CD8-positive, alpha-beta memory T cell (primary cell): ENCODE measurements around the gene ARHGEF11. TPM values are rescaled to one million over a fixed set of nuclear protein-coding genes. Genes with fewer than 3 reads are reported as not detected.

Source experiments
- CTCF ChIA-PET: fragments of 350-600 bp; sonication (Branson Sonifier 250); formaldehyde crosslinking; loops from one replicate; lab custom pipeline; 2021; ENCODE audit warnings: antibody characterized with exemption; lab: Charles Lee
- POLR2A ChIA-PET: fragments of 350-600 bp; sonication (Branson Sonifier 250); formaldehyde crosslinking; loops from one replicate; lab custom pipeline; 2021; ENCODE audit warnings: antibody characterized with exemption; lab: Charles Lee
- DNase-seq, 5 donors: peaks; one replicate each; pipeline versions ENCODE4 v3.0.0 to v3.0.0-alpha.2; 2020 to 2022; ENCODE audit warnings: mixed read lengths in 1 of 5
- H3K27ac ChIP-seq: one replicate; pipeline ENCODE4 v1.7.0; 2013; ENCODE audit warnings: low read depth, mild to moderate bottlenecking, low read length, moderate library complexity
- H3K27me3 ChIP-seq: 2 replicates; pipeline ENCODE4 v1.7.0; 2013; ENCODE audit warnings: low read length, mild to moderate bottlenecking; ENCODE audit not compliant: insufficient read depth, poor library complexity, severe bottlenecking
- H3K36me3 ChIP-seq: 2 replicates; pipeline ENCODE4 v1.7.0; 2013; ENCODE audit warnings: mild to moderate bottlenecking, low read length, moderate library complexity; ENCODE audit not compliant: insufficient read depth
- H3K4me1 ChIP-seq: 2 replicates; pipeline ENCODE4 v1.7.0; 2013; ENCODE audit warnings: mild to moderate bottlenecking, low read length, moderate library complexity; ENCODE audit not compliant: insufficient read depth
- H3K4me3 ChIP-seq: 2 replicates; pipeline ENCODE4 v1.7.0; 2013; ENCODE audit warnings: mild to moderate bottlenecking, low read length
- H3K9me3 ChIP-seq: 2 replicates; pipeline ENCODE4 v1.7.0; 2013; ENCODE audit warnings: mild to moderate bottlenecking, low read length
- H3K27ac Mint-ChIP-seq, 8 donors: one replicate each; pipeline ENCODE4 v1.8.0; 2020 to 2021; ENCODE audit warnings: mixed read lengths in 8 of 8, mild to moderate bottlenecking in 6 of 8, inconsistent platforms in 3 of 8, moderate library complexity in 3 of 8
- H3K27me3 Mint-ChIP-seq, 2 donors: one replicate each; pipeline ENCODE4 v1.8.0; 2020 to 2021; ENCODE audit warnings: mixed read lengths in 2 of 2, mild to moderate bottlenecking in 1 of 2, moderate library complexity in 1 of 2
- H3K36me3 Mint-ChIP-seq, 3 donors: one replicate each; pipeline ENCODE4 v1.8.0; 2020 to 2021; ENCODE audit warnings: mixed read lengths in 3 of 3, inconsistent platforms in 1 of 3, mild to moderate bottlenecking in 1 of 3
- H3K4me1 Mint-ChIP-seq, 3 donors: one replicate each; pipeline ENCODE4 v1.8.0; 2020 to 2021; ENCODE audit warnings: mixed read lengths in 3 of 3, inconsistent platforms in 1 of 3, mild to moderate bottlenecking in 1 of 3
- H3K4me3 Mint-ChIP-seq, 7 donors: one replicate each; pipeline ENCODE4 v1.8.0; 2020 to 2021; ENCODE audit warnings: mixed read lengths in 7 of 7, mild to moderate bottlenecking in 6 of 7, moderate library complexity in 4 of 7, inconsistent platforms in 2 of 7
- H3K9me3 Mint-ChIP-seq, 5 donors: one replicate each; pipeline ENCODE4 v1.8.0; 2020 to 2022; ENCODE audit warnings: mixed read lengths in 5 of 5, mild to moderate bottlenecking in 3 of 5, moderate library complexity in 2 of 5, inconsistent platforms in 1 of 5
- polyA plus RNA-seq: library from polyadenylated mRNA; unstranded; fragments of 300-500 nt; fragmentation: Illumina TruSeq; gene quantifications from one replicate; pipeline ENCODE4 v1.2.3, GENCODE V29; 2021
- total RNA-seq, 2 experiments: library from RNA; stranded (reverse); gene quantifications; one replicate each; pipeline ENCODE4 v1.2.3, GENCODE V29; 2021

The ARHGEF11 gene
- total and polyA plus RNA-seq, 3 experiments from 2014 or later, result 2.1 to 4.0 (median 3.0) TPM

- H3K4me3 Mint-ChIP-seq, result no peak overlapping the region
- H3K9me3 ChIP-seq, result no peaks in the 10 kb centered on the region
- peaks cover 15 to 54% of the 10 kb centered on the region in 2 donors for H3K27me3 Mint-ChIP-seq
- no peaks in the 10 kb centered on the region for H3K4me1 ChIP-seq
- POLR2A ChIA-PET, result no interaction called here
- no peak overlapping the region for H3K4me3 ChIP-seq
- no peak for DNase-seq
- no peaks in the 10 kb centered on the region for H3K36me3 ChIP-seq
- H3K27ac ChIP-seq, result no peak overlapping the region
- no peaks in the 10 kb centered on the region for H3K4me1 Mint-ChIP-seq
- H3K36me3 Mint-ChIP-seq, result no peaks in the 10 kb centered on the region
- no peak overlapping the region for H3K27ac Mint-ChIP-seq
- no peaks in the 10 kb centered on the region for H3K27me3 ChIP-seq
- CTCF ChIA-PET, result interaction anchor here (1.9 kb wide), 1 partner anchor 15 kb away, joined by 7 read pairs; no protein-coding TSS in a partner anchor
- H3K9me3 Mint-ChIP-seq, result no peaks in the 10 kb centered on the region
Observed at GRCh38 chr1:156911577-156912298, 133.8 kb downstream of the ARHGEF11 start.

- Histone ChIP-seq H3K36me3 (no peaks in the 10 kb centered on the region), H3K27ac (no peak overlapping the region), H3K27me3 (no peaks in the 10 kb centered on the region), H3K4me1 (no peaks in the 10 kb centered on the region), H3K4me3 (no peak overlapping the region), H3K9me3 (no peaks in the 10 kb centered on the region)
- H3K4me3 Mint-ChIP-seq, result no peak overlapping the region
- peak; percentile 34 to 60 (median 47) for DNase-seq
- no peaks in the 10 kb centered on the region for H3K9me3 Mint-ChIP-seq
- no peaks in the 10 kb centered on the region for H3K36me3 Mint-ChIP-seq
- POLR2A ChIA-PET, result no interaction called here
- H3K27ac Mint-ChIP-seq, result no peak overlapping the region
- peaks cover 15 to 50% of the 10 kb centered on the region in 2 donors for H3K27me3 Mint-ChIP-seq
- H3K4me1 Mint-ChIP-seq, result no peaks in the 10 kb centered on the region
- CTCF ChIA-PET, result interaction anchor here (1.7 to 2.1 kb wide), 3 partner anchors 17 to 59 kb away, joined by 6 to 9 read pairs (median 7); no protein-coding TSS in a partner anchor
Observed at GRCh38 chr1:156910309-156910782, 135.2 kb downstream of the ARHGEF11 start.

GRCh38 chr1:156909671-156910070, 135.9 kb downstream of the ARHGEF11 start:
- POLR2A ChIA-PET, result no interaction called here
- CTCF ChIA-PET, result interaction anchor here (0.9 to 2.1 kb wide), 3 partner anchors 48 to 62 kb away, joined by 4 to 9 read pairs (median 6); no protein-coding TSS in a partner anchor
- Mint-ChIP-seq H3K36me3 (no peaks in the 10 kb centered on the region), H3K9me3 (no peaks in the 10 kb centered on the region), H3K27ac (no peak overlapping the region), H3K27me3 (peaks cover 11 to 43% of the 10 kb centered on the region in 2 donors), H3K4me1 (no peaks in the 10 kb centered on the region), H3K4me3 (no peak overlapping the region)
- Histone ChIP-seq H3K27me3 (no peaks in the 10 kb centered on the region), H3K36me3 (no peaks in the 10 kb centered on the region), H3K4me3 (no peak overlapping the region), H3K9me3 (no peaks in the 10 kb centered on the region), H3K27ac (no peak overlapping the region), H3K4me1 (no peaks in the 10 kb centered on the region)
- DNase-seq, result no peak

- Histone ChIP-seq H3K4me1 (no peaks in the 10 kb centered on the region), H3K9me3 (no peaks in the 10 kb centered on the region), H3K27me3 (no peaks in the 10 kb centered on the region), H3K36me3 (no peaks in the 10 kb centered on the region), H3K4me3 (no peak overlapping the region), H3K27ac (no peak overlapping the region)
- ChIA-PET POLR2A (no interaction called here), CTCF (interaction anchor here (0.9 to 2.1 kb wide), 3 partner anchors 47 to 63 kb away, joined by 4 to 9 read pairs (median 6); no protein-coding TSS in a partner anchor)
- DNase-seq, result no peak
- Mint-ChIP-seq H3K27me3 (peaks cover 11 to 37% of the 10 kb centered on the region in 2 donors), H3K4me1 (no peaks in the 10 kb centered on the region), H3K9me3 (no peaks in the 10 kb centered on the region), H3K27ac (no peak overlapping the region), H3K4me3 (no peak overlapping the region), H3K36me3 (no peaks in the 10 kb centered on the region)
Observed at GRCh38 chr1:156908955-156909354, 136.6 kb downstream of the ARHGEF11 start.

- H3K27ac ChIP-seq, result no peak overlapping the region
- Mint-ChIP-seq H3K27me3 (peaks cover 11 to 37% of the 10 kb centered on the region in 2 donors), H3K4me1 (no peaks in the 10 kb centered on the region), H3K4me3 (no peak overlapping the region), H3K27ac (no peak overlapping the region), H3K9me3 (no peaks in the 10 kb centered on the region), H3K36me3 (no peaks in the 10 kb centered on the region)
- DNase-seq, result no peak
- H3K4me3 ChIP-seq, result no peak overlapping the region
- ChIA-PET CTCF (no interaction called here), POLR2A (no interaction called here)
- H3K36me3 ChIP-seq, result no peaks in the 10 kb centered on the region
- no peaks in the 10 kb centered on the region for H3K27me3 ChIP-seq
- no peaks in the 10 kb centered on the region for H3K4me1 ChIP-seq
- no peaks in the 10 kb centered on the region for H3K9me3 ChIP-seq
Observed at GRCh38 chr1:156908541-156908940, 137.0 kb downstream of the ARHGEF11 start.

GRCh38 chr1:156906206-156906906, 139.2 kb downstream of the ARHGEF11 start:
- H3K4me1 ChIP-seq, result no peaks in the 10 kb centered on the region
- Mint-ChIP-seq H3K4me3 (no peak overlapping the region), H3K4me1 (no peaks in the 10 kb centered on the region), H3K9me3 (no peaks in the 10 kb centered on the region), H3K36me3 (no peaks in the 10 kb centered on the region), H3K27ac (no peak overlapping the region), H3K27me3 (peaks cover 11 to 37% of the 10 kb centered on the region in 2 donors)
- no peak for DNase-seq
- no peaks in the 10 kb centered on the region for H3K9me3 ChIP-seq
- H3K36me3 ChIP-seq, result no peaks in the 10 kb centered on the region
- H3K4me3 ChIP-seq, result no peak overlapping the region
- POLR2A ChIA-PET, result no interaction called here
- CTCF ChIA-PET, result no interaction called here
- no peak overlapping the region for H3K27ac ChIP-seq
- no peaks in the 10 kb centered on the region for H3K27me3 ChIP-seq

GRCh38 chr1:156905651-156906050, 139.9 kb downstream of the ARHGEF11 start:
- H3K27me3 Mint-ChIP-seq, result peaks cover 11 to 35% of the 10 kb centered on the region in 2 donors

GRCh38 chr1:156905176-156905575, 140.4 kb downstream of the ARHGEF11 start:
- no peaks in the 10 kb centered on the region for H3K4me1 ChIP-seq
- POLR2A ChIA-PET, result no interaction called here
- Mint-ChIP-seq H3K9me3 (no peaks in the 10 kb centered on the region), H3K27ac (no peak overlapping the region), H3K27me3 (peaks cover 11 to 36% of the 10 kb centered on the region in 2 donors), H3K4me1 (no peaks in the 10 kb centered on the region), H3K36me3 (no peaks in the 10 kb centered on the region), H3K4me3 (no peak overlapping the region)
- H3K36me3 ChIP-seq, result no peaks in the 10 kb centered on the region
- no peak overlapping the region for H3K27ac ChIP-seq
- H3K27me3 ChIP-seq, result no peaks in the 10 kb centered on the region
- no peaks in the 10 kb centered on the region for H3K9me3 ChIP-seq
- CTCF ChIA-PET, result no interaction called here
- no peak for DNase-seq
- no peak overlapping the region for H3K4me3 ChIP-seq

More at GRCh38 chr1:156905651-156906050, 139.9 kb downstream of the ARHGEF11 start:
- no peak overlapping the region for H3K27ac ChIP-seq
- H3K36me3 ChIP-seq, result no peaks in the 10 kb centered on the region
- Mint-ChIP-seq H3K27ac (no peak overlapping the region), H3K36me3 (no peaks in the 10 kb centered on the region), H3K4me1 (no peaks in the 10 kb centered on the region), H3K4me3 (no peak overlapping the region), H3K9me3 (no peaks in the 10 kb centered on the region)
- H3K9me3 ChIP-seq, result no peaks in the 10 kb centered on the region
- POLR2A ChIA-PET, result no interaction called here
- no peaks in the 10 kb centered on the region for H3K4me1 ChIP-seq
- CTCF ChIA-PET, result no interaction called here
- no peak for DNase-seq
- no peaks in the 10 kb centered on the region for H3K27me3 ChIP-seq
- H3K4me3 ChIP-seq, result no peak overlapping the region
